ENCODE measurements around the gene PURB.
"Not testable (repeated sequence)": the region's sequence is repeated elsewhere in the genome, so short reads cannot be mapped to it uniquely, and the experiment has no call there.

The PURB gene

DNA sequence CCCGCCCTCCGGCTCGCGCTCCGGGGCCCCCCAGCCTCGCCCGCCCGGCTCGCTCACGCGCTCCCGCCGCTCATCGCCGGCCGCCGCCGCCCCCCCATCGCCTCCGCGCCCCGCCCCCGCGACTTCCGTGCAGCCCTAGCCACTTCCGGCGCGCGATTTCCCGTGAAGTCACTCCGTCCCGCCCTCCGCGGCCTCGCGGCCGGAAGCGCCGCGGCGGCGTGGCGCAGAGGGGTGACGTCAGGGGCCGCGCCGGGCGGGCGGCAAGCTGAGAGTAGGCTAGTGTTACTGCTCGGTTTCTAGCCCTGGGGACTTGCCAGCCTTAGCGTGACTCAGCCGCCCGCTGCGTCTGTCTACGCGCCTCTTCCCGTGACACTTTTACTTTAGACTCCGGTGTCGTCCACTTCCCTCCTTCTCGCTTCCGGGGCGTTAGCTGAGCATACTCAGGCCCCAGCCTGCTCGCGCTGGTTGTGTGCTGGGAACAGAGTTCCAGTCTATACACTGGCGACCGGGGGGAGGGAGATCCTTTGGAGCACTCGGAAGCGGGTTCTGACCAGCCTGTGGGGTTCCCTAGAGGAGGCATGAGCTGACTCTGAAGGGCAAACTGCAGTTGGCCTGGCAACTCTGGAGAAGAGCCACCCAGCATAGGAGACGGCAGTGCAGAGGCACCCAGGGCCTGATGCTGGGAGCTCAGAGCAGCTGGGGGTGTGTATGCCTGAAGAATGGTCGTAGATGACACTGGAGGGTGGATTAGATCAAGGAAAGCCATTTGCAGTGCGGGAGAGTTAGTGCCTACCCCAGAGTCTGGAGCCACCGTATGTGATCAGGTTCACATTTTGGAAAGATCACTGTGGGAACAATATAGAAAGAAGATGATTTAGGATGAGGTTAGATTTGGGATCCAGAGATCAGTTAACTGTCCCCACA, at the start of gene PURB:
TSS of gene PURB (minus strand) at position 137 of the 924 bp plus-strand sequence. CDS start 182 bp downstream, outside the sequence.
- peak; percentile 97 for DNase-seq

DNA sequence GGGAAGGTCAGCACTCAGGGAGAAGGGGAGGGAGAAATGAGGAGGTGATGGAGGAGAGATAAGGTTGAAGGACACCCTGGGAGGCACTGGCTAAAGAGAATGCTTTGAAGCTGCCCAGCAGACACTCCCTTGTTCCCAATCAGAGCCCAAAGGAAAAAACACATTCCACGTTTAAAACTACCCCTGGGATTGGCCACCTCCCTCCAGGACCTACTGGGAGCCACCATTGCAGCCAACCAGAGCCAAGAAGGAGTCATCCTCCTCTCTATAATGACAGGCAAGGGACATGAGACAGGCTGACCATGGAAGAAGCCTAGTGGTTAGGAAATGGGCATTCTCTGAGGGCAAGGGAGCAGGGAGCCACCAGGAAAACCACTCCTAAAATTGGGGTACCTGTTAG, 49.7 kb upstream of the PURB start:
- no peak for DNase-seq

DNA sequence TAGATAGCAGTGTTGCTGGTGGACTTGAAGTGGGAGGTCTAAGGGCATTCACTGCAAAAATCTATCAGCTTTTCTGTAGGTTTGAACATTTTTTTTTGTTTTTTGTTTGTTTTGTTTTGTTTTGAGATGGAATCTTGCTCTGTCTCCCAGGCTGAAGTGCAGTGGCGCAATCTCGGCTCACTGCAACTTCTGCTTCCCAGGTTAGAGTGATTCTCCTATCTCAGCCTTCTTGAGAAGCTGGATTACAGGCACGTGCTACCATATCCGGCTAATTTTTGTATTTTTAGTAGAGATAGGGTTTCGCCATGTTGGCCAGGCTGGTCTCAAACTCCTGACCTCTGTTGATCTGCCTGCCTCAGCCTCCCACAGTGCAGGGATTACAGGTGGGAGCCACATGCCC, 49.2 kb upstream of the PURB start:
- not testable (repeated sequence) for DNase-seq

- DNase-seq, result no peak
Observed at GRCh38 chr7:44930921-44931320, 45.6 kb upstream of the PURB start.

DNA sequence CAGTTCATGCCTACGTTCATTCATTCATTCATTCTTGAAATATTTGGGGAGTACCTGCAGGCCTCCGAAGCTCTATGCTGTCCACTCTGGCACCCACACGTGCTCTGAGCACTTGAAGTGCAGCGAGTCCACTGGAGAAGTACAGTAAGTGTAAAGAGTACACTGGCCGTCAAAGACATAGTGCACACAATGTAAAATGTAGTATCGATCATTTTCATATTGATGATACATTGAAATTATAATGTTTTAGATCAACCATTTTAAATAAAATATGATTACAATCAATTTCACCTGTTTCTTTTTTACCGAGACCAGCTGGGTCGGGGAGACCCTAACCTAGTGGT, 37.0 kb upstream of the PURB start:
- DNase-seq, result no peak

DNA sequence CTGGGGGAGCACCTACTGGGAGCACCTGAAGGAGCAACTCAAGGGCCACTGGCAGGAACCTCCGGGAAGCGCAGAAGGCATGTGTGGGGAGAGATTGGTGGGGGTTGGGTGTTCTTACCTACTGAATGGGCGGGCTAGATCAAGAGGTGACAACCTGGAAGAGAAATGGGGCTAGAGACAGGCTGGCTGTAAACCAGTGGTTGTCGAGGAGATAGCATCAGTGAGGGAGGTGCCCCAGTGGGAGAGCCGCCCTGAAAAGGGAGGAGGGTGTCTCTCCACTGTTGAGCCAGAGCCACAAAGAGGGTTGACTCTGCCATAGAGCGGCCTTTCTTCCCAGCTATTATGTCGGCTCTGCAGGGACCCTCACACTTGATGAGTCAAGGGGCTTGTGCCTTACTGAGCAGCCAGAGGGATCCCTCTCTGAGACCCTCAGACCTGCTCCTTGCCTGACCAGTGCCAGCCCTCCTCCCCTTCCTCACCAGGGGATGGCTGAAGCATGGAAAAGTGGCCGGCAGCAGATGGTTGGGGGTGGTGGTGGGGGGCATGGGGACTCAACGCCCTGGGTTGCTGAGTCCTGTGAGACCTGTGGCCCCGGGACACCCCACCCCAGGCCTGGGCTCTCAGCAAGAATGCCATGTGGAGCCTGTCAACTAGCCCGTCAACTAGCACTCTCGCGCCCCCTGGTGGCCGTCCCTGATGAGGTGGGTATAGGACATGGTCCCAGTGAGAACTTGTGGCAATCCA, 36.4 kb upstream of the PURB start:
- DNase-seq, result peak; percentile 91

DNA sequence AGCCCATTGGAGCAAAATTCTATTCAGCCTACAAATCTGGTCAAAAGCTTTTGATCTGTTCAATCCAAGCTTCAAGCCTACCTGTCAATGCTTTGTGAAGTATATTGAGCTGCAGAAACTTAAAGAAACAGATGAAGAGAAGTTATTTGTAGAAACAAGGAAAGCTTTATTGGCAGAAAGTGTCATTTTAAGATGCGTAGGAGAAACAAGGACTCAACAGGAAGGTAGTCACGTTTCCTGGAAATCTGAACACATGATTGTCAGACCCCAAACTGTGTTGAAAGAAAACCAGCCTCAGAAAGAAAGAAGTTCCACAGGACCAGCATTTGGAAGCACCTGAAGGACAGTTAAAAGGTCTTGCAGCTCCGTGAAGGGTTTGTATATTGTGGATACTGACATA, 34.8 kb upstream of the PURB start:
- no peak for DNase-seq

- no peak for DNase-seq
Observed at GRCh38 chr7:44918029-44918428, 32.7 kb upstream of the PURB start.

- DNase-seq, result no peak
Observed at GRCh38 chr7:44917465-44917864, 32.1 kb upstream of the PURB start.

GRCh38 chr7:44914992-44915607, 29.8 kb upstream of the PURB start:
- peak; percentile 84 for DNase-seq

GRCh38 chr7:44912775-44913347, 27.5 kb upstream of the PURB start:
- no peak for DNase-seq

GRCh38 chr7:44911911-44912310, 26.6 kb upstream of the PURB start:
- DNase-seq, result no peak

- DNase-seq, result no peak
Observed at GRCh38 chr7:44909596-44910389, 24.5 kb upstream of the PURB start.

- no peak for DNase-seq
Observed at GRCh38 chr7:44906965-44907364, 21.6 kb upstream of the PURB start.

DNA sequence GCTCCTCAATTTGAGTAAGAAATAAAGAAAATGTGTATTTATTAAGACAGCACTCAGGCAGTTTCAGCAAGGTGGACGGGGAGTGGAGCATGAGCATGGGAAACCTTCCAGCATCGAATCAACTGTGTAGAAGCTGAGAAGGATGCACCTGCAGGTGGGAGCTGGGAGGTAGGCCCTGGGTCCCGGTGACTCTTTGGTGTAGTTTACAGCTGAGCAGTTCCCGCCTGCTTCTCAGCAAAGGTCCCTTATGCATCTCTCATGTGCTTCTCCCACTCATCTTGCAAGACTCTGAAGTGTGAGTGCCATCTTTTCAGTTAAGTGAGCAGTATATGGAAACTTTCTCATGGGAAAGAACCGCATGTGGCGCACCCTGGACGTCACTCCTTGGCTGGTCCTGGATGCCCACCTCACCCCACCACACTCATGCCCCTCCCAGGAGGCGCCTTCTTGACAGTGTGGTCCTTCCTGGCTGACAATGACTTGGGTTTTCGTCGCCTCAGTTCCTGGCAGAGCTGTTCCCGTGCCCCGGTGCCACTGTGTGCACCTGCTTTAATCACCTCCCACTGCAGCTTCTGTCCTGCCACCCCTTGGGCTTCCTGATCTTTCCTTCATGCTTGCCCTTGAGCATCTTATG, 19.8 kb upstream of the PURB start:
- no peak for DNase-seq

GRCh38 chr7:44899443-44899842, 14.1 kb upstream of the PURB start:
- no peak for DNase-seq

- no peak for DNase-seq
Observed at GRCh38 chr7:44898039-44898438, 12.7 kb upstream of the PURB start.

- no peak for DNase-seq
Observed at GRCh38 chr7:44897309-44897708, 12.0 kb upstream of the PURB start.

DNA sequence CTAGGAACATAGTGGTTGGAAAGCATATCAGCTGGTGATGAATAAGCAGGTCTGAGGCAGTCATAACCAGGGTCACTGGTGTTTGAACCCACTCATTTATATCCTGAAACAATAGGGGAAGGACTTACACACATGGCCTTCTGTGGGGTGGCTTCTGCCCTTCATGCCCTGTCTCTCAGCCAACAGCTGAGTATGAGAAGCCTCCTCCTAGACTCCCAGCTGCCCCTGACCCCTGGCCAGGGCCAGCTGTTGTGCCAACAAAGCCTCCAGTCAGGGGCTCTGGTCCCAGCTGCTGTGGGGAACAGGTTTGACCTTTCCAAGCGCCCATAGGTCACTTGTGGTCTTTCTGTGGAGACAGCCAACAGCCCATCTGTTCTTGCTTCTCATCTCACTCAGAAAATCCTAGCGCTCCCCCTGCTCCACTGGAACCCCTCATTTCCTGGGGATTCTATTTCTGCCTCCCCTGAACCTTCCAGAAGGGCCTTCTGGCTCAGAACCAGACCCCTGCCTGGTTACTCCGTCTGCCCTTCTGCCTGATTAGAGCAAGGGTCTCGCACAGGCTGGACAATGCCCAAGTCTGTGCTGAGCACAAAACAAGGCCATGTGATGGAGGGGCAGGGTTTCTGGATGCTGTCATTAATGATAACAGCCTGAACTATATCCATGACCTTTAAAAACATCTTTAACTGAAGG, 9.7 kb upstream of the PURB start:
- DNase-seq, result no peak

GRCh38 chr7:44893710-44894234, 8.4 kb upstream of the PURB start:
- DNase-seq, result no peak

DNA sequence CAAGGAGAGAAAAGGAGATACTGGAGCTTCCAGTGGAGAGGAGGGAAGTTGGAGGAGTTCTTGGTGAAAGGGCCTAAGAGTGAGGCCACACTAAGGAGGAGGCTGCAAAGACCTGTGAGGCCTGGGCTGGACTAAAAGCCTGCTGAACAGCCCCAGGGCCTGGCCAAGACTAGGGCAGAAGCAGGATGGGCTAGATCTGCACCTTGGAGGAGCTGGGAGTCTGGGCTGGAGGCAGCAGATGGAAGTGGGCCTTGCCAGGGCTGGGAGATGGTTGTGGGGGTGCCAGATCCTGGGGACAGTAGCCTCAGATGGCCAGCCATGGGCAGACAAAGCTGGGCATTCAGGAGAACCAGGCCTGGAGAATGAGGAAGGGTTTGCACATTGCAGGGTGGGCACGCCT, 6.5 kb upstream of the PURB start:
- DNase-seq, result no peak
